Activated T-helper 1 cell treated with anti-CD3 and anti-CD28 coated beads, Interleukin-2, amount 50 U/mL, for 16 hours (primary cell): ENCODE measurements around the gene HERPUD1.

Experiments used
- DNase-seq, 2 donors: peaks; one replicate each; pipeline ENCODE4 v3.0.0-alpha.2; 2020; ENCODE audit warnings: low read depth in 1 of 2, low spot score in 1 of 2

HERPUD1 gene

GRCh38 chr16:56994311-56994710 lies 62.4 kb downstream of the HERPUD1 start:
- no peak for DNase-seq
